HepG2 (cell line): ENCODE results near the gene MNX1. TPM values are rescaled to one million over a fixed set of nuclear protein-coding genes. Genes with fewer than 3 reads are reported as not detected.

Experiments used
- ATAC-seq: fragments of 200-7000 bp; cut with Tn5 transposase; 3 replicates; pipeline ENCODE4 v1.9.1; 2020; ENCODE audit warnings: mild to moderate bottlenecking, moderate library complexity
- BruUV-seq: library from RNA; stranded (reverse); fragments of 400-500 nt; replicated peaks from 2 replicates; lab custom pipeline; 2021; lab: Mats Ljungman, UMichigan
- CTCF ChIA-PET: fragments of 300-600 bp; formaldehyde crosslinking; extraction: SDS; loops from one replicate; lab custom pipeline; 2021; ENCODE audit warnings: low total read pairs, inconsistent platforms, low intra/inter-chr PET ratio; lab: Yijun Ruan, JAX
- POLR2A ChIA-PET: fragments of 350-600 bp; sonication (Branson Sonifier 250); formaldehyde crosslinking; loops from one replicate; lab custom pipeline; 2020; ENCODE audit warnings: antibody characterized with exemption, inconsistent platforms; lab: Yijun Ruan, JAX
- DNase-seq: peaks from one replicate; pipeline ENCODE4 v3.0.0-alpha.2; 2015; ENCODE audit warnings: low spot score
- FAIRE-seq: peaks from 3 replicates; lab custom pipeline; 2011; peaks lifted over from hg19 to GRCh38; lab: Jason Lieb, UNC
- H2AFZ ChIP-seq: one replicate; pipeline ENCODE4 v1.6.1; 2011; ENCODE audit warnings: low read length, inconsistent platforms
- H3K27ac ChIP-seq: fragments of 300-600 bp; 3 replicates; pipeline ENCODE4 v1.8.0; 2011; ENCODE audit warnings: mixed run types, mild to moderate bottlenecking, mixed read lengths, low read length, inconsistent platforms; ENCODE audit not compliant: insufficient read depth; ENCODE audit errors: extremely low read length
- H3K27me3 ChIP-seq, 2 experiments: fragments of 200-600 bp in 1 of 2; 2 replicates in 1 of 2; 3 replicates in 1 of 2; pipeline versions ENCODE4 v1.6.0 to v1.8.0; 2011; ENCODE audit warnings: low read length in 2 of 2, mild to moderate bottlenecking in 2 of 2, moderate library complexity in 2 of 2, inconsistent platforms in 1 of 2; ENCODE audit not compliant: insufficient read depth in 2 of 2, control insufficient read depth in 1 of 2
- H3K36me3 ChIP-seq, 2 experiments: fragments of 200-600 bp in 1 of 2; replicated peaks in 1 of 2; 2 replicates in 1 of 2; 3 replicates in 1 of 2; pipeline versions ENCODE4 v1.5.1 to v1.8.0; 2011; ENCODE audit warnings: low read length in 2 of 2, inconsistent platforms in 1 of 2; ENCODE audit not compliant: insufficient read depth in 2 of 2, control insufficient read depth in 1 of 2
- H3K4me1 ChIP-seq: 2 replicates; pipeline ENCODE4 v1.5.1; 2012; ENCODE audit warnings: low read length, inconsistent platforms; ENCODE audit not compliant: insufficient read depth
- H3K4me2 ChIP-seq: 2 replicates; pipeline ENCODE4 v1.6.0; 2011; ENCODE audit warnings: low read depth, low read length, inconsistent platforms
- H3K4me3 ChIP-seq, 3 experiments: fragments of 200-600 bp in 1 of 3; sonication (generic), shearing (Covaris generic) in 1 of 3; replicated peaks in 1 of 3; 2 replicates each; pipeline ENCODE4 v1.5.1; 2011 to 2016; ENCODE audit warnings: low read length in 3 of 3, inconsistent platforms in 2 of 3, low read depth in 2 of 3, mild to moderate bottlenecking in 2 of 3, control low read depth in 1 of 3, mixed read lengths in 1 of 3; ENCODE audit not compliant: insufficient read depth in 1 of 3
- H3K79me2 ChIP-seq: one replicate; pipeline ENCODE4 v1.6.1; 2011; ENCODE audit warnings: low read length, inconsistent platforms; ENCODE audit not compliant: insufficient read depth
- H3K9ac ChIP-seq: 2 replicates; pipeline ENCODE4 v1.6.0; 2011; ENCODE audit warnings: mild to moderate bottlenecking, low read depth, low read length, inconsistent platforms; ENCODE audit not compliant: insufficient read depth
- H3K9me3 ChIP-seq: 2 replicates; pipeline ENCODE4 v1.5.1; 2012; ENCODE audit warnings: mild to moderate bottlenecking, low read length
- H4K20me1 ChIP-seq: 2 replicates; pipeline ENCODE4 v1.6.0; 2011; ENCODE audit warnings: inconsistent platforms, mild to moderate bottlenecking, low read length, moderate library complexity; ENCODE audit not compliant: insufficient read depth
- ATF4 ChIP-seq, 2 experiments: fragments of 450-650 bp in 1 of 2; sonication (generic) in 1 of 2; formaldehyde crosslinking; IDR thresholded peaks; 2 replicates each; pipeline versions ENCODE4 v1.5.0 to v1.8.0; 2020 to 2022; ENCODE audit warnings: mild to moderate bottlenecking in 1 of 2, missing genetic modification reagents in 1 of 2
- CEBPG ChIP-seq: IDR thresholded peaks from 2 replicates; pipeline ENCODE4 v1.6.1; 2016
- EHMT2 ChIP-seq: fragments of 200-600 bp; sonication (generic); IDR thresholded peaks from 2 replicates; pipeline ENCODE4 v1.7.0; 2017; ENCODE audit warnings: antibody characterized with exemption, low read depth, low read length, borderline replicate concordance
- FOXJ3 ChIP-seq: sonication (generic); formaldehyde crosslinking; IDR thresholded peaks from 2 replicates; pipeline ENCODE4 v1.4.0; 2020; ENCODE audit warnings: missing genetic modification reagents, mild to moderate bottlenecking, borderline replicate concordance
- GLI4 ChIP-seq: sonication (generic); formaldehyde crosslinking; IDR thresholded peaks from 2 replicates; pipeline ENCODE4 v1.5.1; 2020; ENCODE audit warnings: missing genetic modification reagents, mild to moderate bottlenecking, moderate library complexity, borderline replicate concordance
- HHEX ChIP-seq: IDR thresholded peaks from 2 replicates; pipeline ENCODE4 v1.6.1; 2016; ENCODE audit warnings: control low read depth
- JDP2 ChIP-seq: sonication (generic); formaldehyde crosslinking; IDR thresholded peaks from 2 replicates; pipeline ENCODE4 v1.8.1; 2022; ENCODE audit warnings: missing genetic modification reagents, borderline replicate concordance
- MEF2D ChIP-seq: sonication (generic); formaldehyde crosslinking; IDR thresholded peaks from 2 replicates; pipeline ENCODE4 v1.5.1; 2020; ENCODE audit warnings: mild to moderate bottlenecking, missing genetic modification reagents
- POGK ChIP-seq: sonication (generic); formaldehyde crosslinking; conservative IDR thresholded peaks from 2 replicates; pipeline ENCODE4 v1.8.0; 2022; ENCODE audit warnings: mild to moderate bottlenecking, moderate library complexity, missing genetic modification reagents
- RFX3 ChIP-seq: IDR thresholded peaks from 2 replicates; pipeline ENCODE4 v1.6.1; 2016; ENCODE audit warnings: missing biosample characterization, missing genetic modification reagents
- SMAD1 ChIP-seq: sonication (generic); formaldehyde crosslinking; IDR thresholded peaks from 2 replicates; pipeline ENCODE4 v1.4.0; 2020; ENCODE audit warnings: missing genetic modification reagents, low read depth, mild to moderate bottlenecking, borderline replicate concordance
- SP5 ChIP-seq: IDR thresholded peaks from 2 replicates; pipeline ENCODE4 v1.6.1; 2016; ENCODE audit warnings: low read depth, borderline replicate concordance
- TFAP4 ChIP-seq: sonication (generic); IDR thresholded peaks from 2 replicates; pipeline ENCODE4 v1.6.1; 2016; ENCODE audit warnings: low read depth, borderline replicate concordance
- THRA ChIP-seq: sonication (generic); formaldehyde crosslinking; IDR thresholded peaks from 2 replicates; pipeline ENCODE4 v1.4.0; 2020; ENCODE audit warnings: missing genetic modification reagents, borderline replicate concordance
- TOE1 ChIP-seq: sonication (generic); formaldehyde crosslinking; IDR thresholded peaks from 2 replicates; pipeline ENCODE4 v1.4.0; 2020; ENCODE audit warnings: mild to moderate bottlenecking, missing genetic modification reagents
- ZFP82 ChIP-seq: sonication (generic); formaldehyde crosslinking; IDR thresholded peaks from 2 replicates; pipeline ENCODE4 v1.5.1; 2020; ENCODE audit warnings: mild to moderate bottlenecking, missing genetic modification reagents, borderline replicate concordance
- ZNF503 ChIP-seq: sonication (generic); formaldehyde crosslinking; IDR thresholded peaks from 2 replicates; pipeline ENCODE4 v1.4.0; 2020; ENCODE audit warnings: missing genetic modification reagents
- ZNF550 ChIP-seq: sonication (generic); formaldehyde crosslinking; IDR thresholded peaks from 2 replicates; pipeline ENCODE4 v1.4.0; 2020; ENCODE audit warnings: mild to moderate bottlenecking, missing genetic modification reagents, borderline replicate concordance
- WGBS: methylation state at CpG from one replicate; pipeline ENCODE4 v1.1.6; 2017; ENCODE audit warnings: low lambda C conversion rate; 5-methylcytosine and 5-hydroxymethylcytosine counted together
- in situ Hi-C: cut with HindIII; loops from 2 replicates; pipeline ENCODE4 v1.10.0; 2017; ENCODE audit warnings: low pct_unique_long_range_greater_than_20kb; ENCODE audit not compliant: extremely low pct_ligation_motif_present
- intact Hi-C: fragments of 100-400 bp; cut with micrococcal nuclease; formaldehyde crosslinking; loops from one replicate; pipeline ENCODE4 v1.10.0; 2022; ENCODE audit not compliant: unreplicated experiment
- polyA plus RNA-seq, 8 experiments: library from polyadenylated mRNA; depleted of rRNA in 3 of 8; stranded (reverse) in 7 of 8; unstranded in 1 of 8; fragments of >200 nt; fragmentation: Illumina TruSeq in 4 of 8; extraction: Trizol in 4 of 8; gene quantifications; 2 replicates each; pipeline versions ENCODE4 v1.2.1 to v1.2.3, GENCODE V29; 2011 to 2016; ENCODE audit warnings: low read depth in 4 of 8, missing spikeins in 1 of 8, mixed read lengths in 1 of 8; ENCODE audit not compliant: insufficient read depth in 1 of 8
- total RNA-seq, 5 experiments: library from RNA; depleted of rRNA; stranded (reverse); fragments of >200 nt; fragmentation: Illumina TruSeq; extraction: Trizol; gene quantifications; 2 replicates each; pipeline ENCODE4 v1.2.3, GENCODE V29; 2016; ENCODE audit warnings: low read depth in 1 of 5

The MNX1 gene
- total and polyA plus RNA-seq, 2 of the 13 experiments (the other 11 are each of a cell fraction or from before 2014, with no cell fraction given), result 0.94 to 6.1 TPM

GRCh38 chr7:157041004-157041403, 30.5 kb upstream of the MNX1 start:
- peaks cover 13 to 68% of the 10 kb centered on the region in 2 experiments for H3K27me3 ChIP-seq
- ATAC-seq (peak; percentile 18; the same call in 2 of the 3 replicates), FAIRE-seq (no peak), DNase-seq (no peak)
- H2AFZ ChIP-seq, result no peak overlapping the region
- 0 out of 2 replicates have a peak overlapping the region, but pooled peaks have one; percentile 20 for H3K4me2 ChIP-seq
- no TSS peak for BruUV-seq
- in situ Hi-C loops (no loop called here), intact Hi-C loops (no loop called here)
- H3K4me1 ChIP-seq, result peaks cover 20% of the 10 kb centered on the region
- H4K20me1 ChIP-seq, result no peaks in the 10 kb centered on the region
- peak overlapping the region in 1 of 3 experiments; percentile 13; a peak in 1 of 6 replicates for H3K4me3 ChIP-seq
- H3K79me2 ChIP-seq, result no peaks in the 10 kb centered on the region
- 15% methylated on average over 10 of the region's 13 CpGs for WGBS
- POLR2A ChIA-PET, result no interaction called here
- H3K9ac ChIP-seq, result no peak overlapping the region
- H3K9me3 ChIP-seq, result no peaks in the 10 kb centered on the region
- H3K36me3 ChIP-seq, result no peaks in the 10 kb centered on the region
- CTCF ChIA-PET, result no interaction called here
- H3K27ac ChIP-seq, result no peak overlapping the region
- TF ChIP-seq HHEX (CRISPR knock-in tag) (no peak), ZFP82 (CRISPR knock-in tag) (no peak), TOE1 (CRISPR knock-in tag) (no peak), ZNF550 (CRISPR knock-in tag) (no peak), THRA (CRISPR knock-in tag) (no peak), CEBPG (CRISPR knock-in tag) (peak; percentile 72), FOXJ3 (no peak), JDP2 (CRISPR knock-in tag) (no peak), ATF4 (CRISPR knock-in tag; IDR thresholded peaks at IDR 0.05) (peak in 1 of 2 experiments; percentile 92; a peak in 2 of 4 replicates), POGK (CRISPR knock-in tag) (no peak), SMAD1 (CRISPR knock-in tag) (no peak), GLI4 (CRISPR knock-in tag) (no peak), SP5 (CRISPR knock-in tag) (no peak), EHMT2 (no peak), RFX3 (CRISPR knock-in tag) (no peak), TFAP4 (peak; percentile 86), ZNF503 (CRISPR knock-in tag) (no peak), MEF2D (CRISPR knock-in tag) (no peak)
